SIG-M5 (cell line): ENCODE results near the gene IL1RAPL1.
"Not testable (repeated sequence)": the region's sequence is repeated elsewhere in the genome, so short reads cannot be mapped to it uniquely, and the experiment has no call there.

Experiments
- DNase-seq: peaks from one replicate; lab custom pipeline; 2025; lab: John Stamatoyannopoulos, UW

The IL1RAPL1 gene

GRCh38 chrX:29275928-29276327 is 688.7 kb downstream of the IL1RAPL1 start:
- no peak for DNase-seq

DNA sequence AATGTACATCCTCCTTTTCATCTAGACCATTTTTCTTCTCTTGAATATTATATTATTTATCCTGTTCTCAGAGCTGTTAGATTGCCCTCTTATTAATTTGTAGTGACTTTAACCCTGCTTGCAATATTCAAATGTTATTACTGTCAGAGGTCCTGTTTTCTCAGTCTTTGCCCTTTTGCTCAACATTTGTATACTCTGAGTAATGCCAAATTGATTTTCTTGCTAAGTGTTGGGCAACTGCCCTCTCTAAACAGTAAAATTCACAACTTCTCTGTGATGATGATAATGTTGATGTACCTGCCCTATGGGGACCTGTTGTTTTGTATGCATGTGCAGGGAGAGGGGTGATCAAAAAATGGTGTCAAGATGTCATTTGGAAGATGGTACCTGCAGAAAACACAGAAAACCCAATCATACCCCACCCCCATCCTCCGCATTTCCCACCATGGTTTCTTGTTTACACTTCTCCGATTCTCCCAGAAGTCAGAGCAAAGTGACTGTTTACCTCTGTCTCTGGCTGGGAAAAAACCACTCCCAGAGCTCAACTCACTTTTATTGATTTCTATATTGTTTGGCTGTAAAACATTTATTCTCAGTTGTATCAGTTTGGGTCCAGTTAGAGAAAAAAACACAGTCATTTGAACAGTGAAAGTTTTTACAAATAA is 694.0 kb downstream of the IL1RAPL1 start:
- no peak for DNase-seq

DNA sequence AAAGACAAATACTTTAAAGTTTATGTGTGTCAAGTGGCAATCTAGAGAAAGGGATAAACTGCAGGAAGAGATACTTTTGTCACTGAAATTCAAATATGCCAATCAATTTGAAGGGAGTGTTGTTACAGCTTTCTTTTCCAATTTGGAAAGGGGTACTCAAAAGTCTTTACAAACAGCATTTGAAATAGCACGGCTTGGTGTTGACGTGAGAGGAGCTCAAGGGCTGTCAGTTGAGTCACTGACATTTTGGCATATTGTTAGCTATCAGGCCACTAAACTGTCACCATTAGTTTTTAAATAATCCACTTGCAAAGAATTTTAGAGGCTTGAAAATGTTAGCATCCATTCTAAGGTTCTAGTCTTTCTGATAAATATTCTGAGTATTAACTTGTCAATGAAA is 698.4 kb downstream of the IL1RAPL1 start:
- DNase-seq, result no peak

DNA sequence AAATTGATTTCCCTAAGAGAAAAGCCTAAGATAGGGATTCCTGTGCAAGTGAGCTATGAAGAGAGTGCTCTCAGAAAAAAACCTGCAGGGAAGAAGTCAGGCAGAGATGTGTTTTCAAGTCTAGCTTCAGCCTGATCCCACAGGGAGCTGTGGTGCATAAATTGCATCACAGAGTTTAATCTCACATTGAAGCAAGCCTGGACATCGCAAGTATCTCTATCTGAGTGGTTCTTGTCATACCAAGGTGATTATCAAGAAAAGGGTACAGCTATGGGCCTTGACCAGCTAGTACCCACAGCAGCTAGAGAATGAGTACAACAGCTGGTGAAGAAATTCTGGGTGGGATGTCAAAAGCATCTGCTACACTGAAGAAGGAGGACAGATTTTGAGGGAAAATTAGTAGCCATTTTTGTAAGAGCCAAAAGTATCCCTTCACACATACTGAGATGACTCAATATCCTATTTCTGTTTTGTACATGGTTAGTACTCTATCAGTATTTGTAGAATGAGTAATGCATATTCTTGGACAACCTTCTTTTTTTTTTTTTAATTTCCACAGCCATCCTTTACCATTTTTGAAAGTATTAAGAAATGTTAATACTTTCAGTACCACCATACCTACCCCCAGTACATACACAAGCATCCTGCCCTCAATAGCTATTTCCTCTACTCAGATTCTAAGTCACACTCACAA is 708.9 kb downstream of the IL1RAPL1 start:
- no peak for DNase-seq

- no peak for DNase-seq
Measured at GRCh38 chrX:29297171-29297800, 710.0 kb downstream of the IL1RAPL1 start.

DNA sequence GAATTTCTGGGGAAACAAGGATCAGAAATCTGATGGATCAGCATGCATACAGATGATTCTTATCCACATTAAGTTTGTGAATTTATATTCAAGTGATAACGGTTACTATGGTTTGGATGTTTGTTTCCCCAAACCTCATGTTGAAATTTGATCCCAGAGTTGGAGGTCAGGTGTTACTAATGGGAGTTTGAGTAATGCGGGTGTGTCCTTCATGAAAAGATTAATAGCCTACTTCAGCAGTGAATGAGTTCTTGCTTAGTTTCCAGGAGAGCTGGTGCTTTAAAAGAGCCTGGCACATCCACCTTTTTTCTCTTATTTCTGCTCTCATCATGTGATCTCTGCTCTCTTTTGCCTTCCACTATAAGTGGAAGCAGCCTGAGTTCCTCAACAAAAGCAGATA is 712.4 kb downstream of the IL1RAPL1 start:
- DNase-seq, result no peak

DNA sequence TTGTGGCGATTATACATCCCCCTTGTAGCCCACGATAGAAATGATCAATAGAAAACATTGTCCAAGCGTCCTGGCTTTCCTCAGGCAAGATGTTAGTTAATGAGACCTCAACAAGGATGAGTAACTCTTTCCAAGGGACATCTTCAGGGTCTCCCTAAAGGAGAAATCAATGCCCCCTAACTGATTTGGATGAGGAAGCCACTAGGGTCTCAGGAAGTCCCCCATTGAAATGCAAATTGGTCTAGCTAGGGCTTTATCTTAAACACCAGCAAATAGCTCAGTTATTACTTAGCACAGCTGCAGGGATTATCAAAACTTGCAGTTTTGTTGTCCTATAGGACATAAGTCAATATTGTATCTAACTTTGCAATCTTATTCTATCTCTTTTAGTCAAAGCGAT is 721.5 kb downstream of the IL1RAPL1 start:
- no peak for DNase-seq

- DNase-seq, result no peak
Measured at GRCh38 chrX:29315931-29316330, 728.7 kb downstream of the IL1RAPL1 start.

- no peak for DNase-seq
Measured at GRCh38 chrX:29318012-29318411, 730.8 kb downstream of the IL1RAPL1 start.

- DNase-seq, result not testable (repeated sequence)
Measured at GRCh38 chrX:29332429-29332828, 745.2 kb downstream of the IL1RAPL1 start.

DNA sequence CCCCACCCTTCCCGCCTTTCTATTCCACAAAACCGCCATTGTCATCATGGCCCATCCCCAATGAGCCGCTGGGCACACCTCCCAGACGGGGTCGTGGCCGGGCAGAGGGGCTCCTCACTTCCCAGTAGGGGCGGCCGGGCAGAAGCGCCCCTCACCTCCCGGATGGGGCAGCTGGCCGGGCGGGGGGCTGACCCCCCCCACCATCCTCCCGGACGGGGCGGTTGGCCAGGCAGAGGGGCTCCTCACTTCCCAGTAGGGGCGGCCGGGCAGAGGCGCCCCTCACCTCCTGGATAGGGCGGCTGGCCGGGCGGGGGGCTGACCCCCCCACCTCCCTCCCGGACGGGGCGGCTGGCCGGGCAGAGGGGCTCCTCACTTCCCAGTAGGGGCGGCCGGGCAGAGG is 745.8 kb downstream of the IL1RAPL1 start:
- DNase-seq, result not testable (repeated sequence)

DNA sequence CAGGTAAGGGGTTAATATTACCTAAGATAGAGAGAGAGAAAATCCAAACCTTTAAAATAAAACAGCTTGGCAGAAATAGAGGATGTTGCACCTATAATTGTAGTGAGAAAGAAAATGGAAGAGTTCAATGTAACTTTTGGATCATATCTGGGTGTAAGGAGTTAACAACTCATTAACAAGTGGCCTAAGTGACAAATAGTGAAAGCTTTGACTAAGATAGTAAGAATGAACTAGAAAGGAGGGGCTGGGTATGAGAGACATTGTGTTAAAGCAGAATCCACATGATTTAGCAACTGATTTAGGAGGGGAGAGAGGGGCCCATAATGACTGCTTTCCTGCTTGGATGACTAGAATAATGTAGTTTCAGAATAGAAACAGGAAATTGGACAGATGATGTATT is 761.0 kb downstream of the IL1RAPL1 start:
- DNase-seq, result no peak

DNA sequence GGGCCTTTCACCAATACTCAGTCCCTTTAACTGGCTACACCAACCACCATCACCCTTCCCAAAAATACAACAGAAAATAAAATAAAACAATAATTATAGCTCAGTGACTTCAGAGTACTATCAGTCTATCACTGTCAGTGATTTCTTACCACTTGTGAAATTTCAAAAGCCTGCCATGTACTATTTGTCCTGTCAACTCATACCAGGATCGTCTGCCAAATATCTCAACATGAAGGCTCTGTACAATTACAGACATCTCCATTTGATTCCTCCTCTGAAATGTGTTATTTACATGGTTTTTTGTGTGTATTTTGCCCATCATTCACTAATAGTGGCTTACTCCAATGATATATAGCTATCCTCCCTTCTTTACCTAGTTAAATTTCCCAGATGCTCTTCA is 772.0 kb downstream of the IL1RAPL1 start:
- DNase-seq, result no peak

DNA sequence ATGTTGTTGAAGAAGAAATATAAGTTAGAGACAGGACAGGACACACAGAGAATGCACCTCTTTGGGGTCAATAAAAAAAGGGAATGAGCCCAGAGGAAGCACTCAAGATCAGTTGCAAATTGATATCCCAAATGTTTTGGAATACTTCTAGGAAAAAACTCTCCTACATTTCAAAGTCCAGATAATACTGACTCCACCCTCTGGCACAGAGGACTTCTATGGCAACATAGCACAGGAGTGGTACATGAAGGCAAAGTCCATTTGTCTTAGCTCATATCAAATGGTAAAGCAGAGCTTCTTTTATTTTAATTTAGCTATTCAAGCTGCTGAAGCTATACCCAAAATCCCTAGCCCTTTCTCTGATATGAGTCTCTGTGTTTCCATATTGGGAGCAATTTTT is 787.5 kb downstream of the IL1RAPL1 start:
- DNase-seq, result not testable (repeated sequence)

GRCh38 chrX:29376584-29376983 is 789.3 kb downstream of the IL1RAPL1 start:
- DNase-seq, result no peak

- no peak for DNase-seq
Measured at GRCh38 chrX:29382811-29383210, 795.6 kb downstream of the IL1RAPL1 start.

GRCh38 chrX:29388509-29388908 is 801.3 kb downstream of the IL1RAPL1 start:
- DNase-seq, result no peak

GRCh38 chrX:29397506-29397905 is 810.3 kb downstream of the IL1RAPL1 start:
- no peak for DNase-seq

DNA sequence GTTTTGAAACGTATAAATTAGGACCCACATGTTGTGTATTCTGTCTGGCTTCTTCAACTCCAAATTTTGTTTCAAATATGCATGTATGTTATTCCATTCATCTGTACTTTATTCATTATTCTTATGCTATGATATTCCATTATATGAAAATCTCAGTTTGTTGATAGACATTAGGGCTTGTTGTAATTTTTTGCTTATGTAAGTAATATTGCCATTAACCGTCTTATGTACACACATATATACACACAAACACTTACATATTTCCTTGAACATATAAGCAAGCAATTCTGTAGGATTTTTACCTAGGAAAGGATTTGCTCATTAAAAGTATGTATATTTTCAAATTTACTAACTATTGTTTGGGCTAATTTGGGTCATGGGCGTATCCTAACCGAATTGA is 820.1 kb downstream of the IL1RAPL1 start:
- DNase-seq, result no peak

DNA sequence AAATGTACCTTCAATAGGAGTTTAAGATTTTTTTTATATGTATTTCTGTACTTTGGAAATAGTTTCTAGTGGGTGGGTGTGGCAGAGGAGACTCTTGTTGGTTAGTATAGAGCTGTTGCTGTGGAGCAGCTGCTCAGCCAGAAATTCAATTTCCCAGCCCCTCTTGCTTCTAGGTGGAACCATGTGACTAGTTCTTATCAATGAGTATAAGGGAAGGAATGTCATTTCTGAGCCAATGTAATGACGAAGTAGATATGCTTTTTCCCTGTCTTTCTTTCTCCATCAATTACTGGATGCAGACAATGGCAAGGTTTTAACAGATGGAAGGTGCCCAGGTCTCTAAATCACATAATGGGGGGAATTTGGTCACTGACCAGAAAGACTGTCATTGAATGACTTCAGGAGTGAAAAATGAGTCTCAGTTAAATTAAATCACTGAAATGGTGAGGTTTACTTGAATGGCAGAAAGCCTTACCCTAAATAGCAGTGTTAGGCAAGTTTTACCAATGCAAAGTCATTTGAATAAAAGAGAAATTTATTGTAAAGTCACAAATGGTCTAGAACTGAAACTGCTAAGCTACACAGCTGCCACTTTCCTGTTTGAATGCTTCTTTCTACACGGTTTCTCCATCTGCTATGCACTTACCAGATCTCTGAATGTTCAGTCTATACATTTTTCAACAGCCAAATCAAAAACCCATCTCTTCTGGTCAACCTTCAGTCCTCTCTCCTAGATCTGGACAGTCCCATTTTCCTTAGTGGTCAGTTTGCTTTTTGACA is 832.7 kb downstream of the IL1RAPL1 start:
- no peak for DNase-seq

- DNase-seq, result no peak
Measured at GRCh38 chrX:29422034-29422433, 834.8 kb downstream of the IL1RAPL1 start.

- no peak for DNase-seq
Measured at GRCh38 chrX:29431895-29432294, 844.6 kb downstream of the IL1RAPL1 start.

- no peak for DNase-seq
Measured at GRCh38 chrX:29432534-29432933, 845.3 kb downstream of the IL1RAPL1 start.
